HK-2 (cell line): ENCODE results near the gene PLEKHH1.
A peak's percentile ranks its signal among the peaks of the same experiment; 100 is the strongest.

Source experiments
- DNase-seq: peaks from one replicate; pipeline ENCODE4 v3.0.0-alpha.2; 2018; ENCODE audit not compliant: unreplicated experiment

Gene PLEKHH1

GRCh38 chr14:67510121-67510520 lies 23.0 kb upstream of the PLEKHH1 start:
- DNase-seq, result no peak

GRCh38 chr14:67510836-67511235 lies 22.3 kb upstream of the PLEKHH1 start:
- no peak for DNase-seq

GRCh38 chr14:67512463-67513310 lies 20.4 kb upstream of the PLEKHH1 start:
- no peak for DNase-seq

GRCh38 chr14:67513631-67514108 lies 19.4 kb upstream of the PLEKHH1 start:
- no peak for DNase-seq

GRCh38 chr14:67514203-67514607 lies 18.9 kb upstream of the PLEKHH1 start:
- no peak for DNase-seq

- no peak for DNase-seq
These were observed 18.3 kb upstream of the PLEKHH1 start for GRCh38 chr14:67514650-67515385.

- no peak for DNase-seq
These were observed 17.6 kb upstream of the PLEKHH1 start for GRCh38 chr14:67515386-67516079.

- DNase-seq, result no peak
These were observed 16.4 kb upstream of the PLEKHH1 start for GRCh38 chr14:67516676-67517075.

GRCh38 chr14:67517083-67517482 lies 16.0 kb upstream of the PLEKHH1 start:
- no peak for DNase-seq

- DNase-seq, result no peak
These were observed 13.7 kb upstream of the PLEKHH1 start for GRCh38 chr14:67519406-67519805.

- DNase-seq, result no peak
These were observed 12.6 kb upstream of the PLEKHH1 start for GRCh38 chr14:67520482-67520881.

GRCh38 chr14:67522270-67522669 lies 10.8 kb upstream of the PLEKHH1 start:
- DNase-seq, result no peak

GRCh38 chr14:67523764-67524633 lies 9.1 kb upstream of the PLEKHH1 start:
- no peak for DNase-seq

GRCh38 chr14:67524634-67524963 lies 8.5 kb upstream of the PLEKHH1 start:
- no peak for DNase-seq

- no peak for DNase-seq
These were observed 7.7 kb upstream of the PLEKHH1 start for GRCh38 chr14:67525389-67525788.

- DNase-seq, result no peak
These were observed 6.9 kb upstream of the PLEKHH1 start for GRCh38 chr14:67526181-67526580.

- DNase-seq, result peak; percentile 43
These were observed 6.2 kb upstream of the PLEKHH1 start for GRCh38 chr14:67526676-67527459.

- DNase-seq, result no peak
These were observed 5.3 kb upstream of the PLEKHH1 start for GRCh38 chr14:67527756-67528155.

GRCh38 chr14:67528276-67528675 lies 4.8 kb upstream of the PLEKHH1 start:
- no peak for DNase-seq
